Measurements from ENCODE around the gene ASB5. TPM values are rescaled to one million over a fixed set of nuclear protein-coding genes. Genes with fewer than 3 reads are reported as not detected.
"Not testable (repeated sequence)": the region's sequence is repeated elsewhere in the genome, so short reads cannot be mapped to it uniquely, and the experiment has no call there.

ASB5 gene
- polyA plus RNA-seq, 1 donor, result 133 TPM

GRCh38 chr4:176222149-176222548, 46.9 kb downstream of the ASB5 start:
- DNase-seq (ENCODE audit: low read depth), result no peak

GRCh38 chr4:176217510-176217909, 51.5 kb downstream of the ASB5 start:
- no peak for DNase-seq (ENCODE audit: low read depth)

GRCh38 chr4:176212351-176212750, 56.7 kb downstream of the ASB5 start:
- DNase-seq (ENCODE audit: low read depth), result not testable (repeated sequence)

- DNase-seq (ENCODE audit: low read depth), result no peak
These were observed 58.3 kb downstream of the ASB5 start for GRCh38 chr4:176210579-176211296.

- DNase-seq (ENCODE audit: low read depth), result no peak
These were observed 58.9 kb downstream of the ASB5 start for GRCh38 chr4:176210101-176210500.

- no peak for DNase-seq (ENCODE audit: low read depth)
These were observed 59.5 kb downstream of the ASB5 start for GRCh38 chr4:176209535-176209934.

- DNase-seq (ENCODE audit: low read depth), result no peak
These were observed 61.2 kb downstream of the ASB5 start for GRCh38 chr4:176207839-176208238.

- no peak for DNase-seq (ENCODE audit: low read depth)
These were observed 63.7 kb downstream of the ASB5 start for GRCh38 chr4:176205299-176205698.

GRCh38 chr4:176198316-176198903, 70.6 kb downstream of the ASB5 start:
- DNase-seq (ENCODE audit: low read depth), result no peak

- DNase-seq (ENCODE audit: low read depth), result peak; percentile 74
These were observed 73.6 kb downstream of the ASB5 start, which contains the start of gene SPATA4 for GRCh38 chr4:176195184-176195978. Gene SPATA4, minus strand, starts transcription at chr4:176195585. Its CDS starts 23 bp downstream, at chr4:176195562.

GRCh38 chr4:176193938-176194337, 75.1 kb downstream of the ASB5 start:
- DNase-seq (ENCODE audit: low read depth), result no peak

GRCh38 chr4:176193126-176193525, 75.9 kb downstream of the ASB5 start:
- DNase-seq (ENCODE audit: low read depth), result no peak

GRCh38 chr4:176191974-176192373, 77.0 kb downstream of the ASB5 start:
- DNase-seq (ENCODE audit: low read depth), result no peak

GRCh38 chr4:176189891-176190795, 78.9 kb downstream of the ASB5 start:
- no peak for DNase-seq (ENCODE audit: low read depth)

- DNase-seq (ENCODE audit: low read depth), result no peak
These were observed 80.4 kb downstream of the ASB5 start for GRCh38 chr4:176188654-176189053.

GRCh38 chr4:176187624-176188023, 81.4 kb downstream of the ASB5 start:
- DNase-seq (ENCODE audit: low read depth), result no peak

- DNase-seq (ENCODE audit: low read depth), result no peak
These were observed 82.2 kb downstream of the ASB5 start for GRCh38 chr4:176186671-176187395.

- DNase-seq (ENCODE audit: low read depth), result no peak
These were observed 83.0 kb downstream of the ASB5 start for GRCh38 chr4:176186067-176186466.

- no peak for DNase-seq (ENCODE audit: low read depth)
These were observed 84.0 kb downstream of the ASB5 start for GRCh38 chr4:176185051-176185450.

All from forelimb muscle (tissue), 1 donor.